GM12865 (cell line): Measurements from ENCODE around the gene TCEAL9.

Experiments
- DNase-seq: peaks from one replicate; pipeline ENCODE4 v3.0.0; 2010; ENCODE audit warnings: low read depth
- H3K4me3 ChIP-seq: 2 replicates; pipeline ENCODE4 v1.5.1; 2011; ENCODE audit warnings: mild to moderate bottlenecking, low read depth, low read length, control low read depth
- CTCF ChIP-seq: IDR thresholded peaks from 2 replicates; pipeline ENCODE4 v1.5.1; 2011; ENCODE audit warnings: low read length, control low read depth, low read depth, inconsistent platforms; ENCODE audit not compliant: insufficient read depth; ENCODE audit errors: missing control alignments

Gene TCEAL9

GRCh38 chrX:103360092-103360491, 3.8 kb downstream of the TCEAL9 start:
- no peak overlapping the region for H3K4me3 ChIP-seq
- no peak for TF ChIP-seq CTCF

GRCh38 chrX:103360916-103361315, 4.6 kb downstream of the TCEAL9 start:
- no peak for DNase-seq
- TF ChIP-seq CTCF, result no peak
- H3K4me3 ChIP-seq, result no peak overlapping the region

More at GRCh38 chrX:103360092-103360491, 3.8 kb downstream of the TCEAL9 start:
- DNase-seq, result no peak

- TF ChIP-seq CTCF, result no peak
- no peak for DNase-seq
- no peak overlapping the region for H3K4me3 ChIP-seq
Measured at GRCh38 chrX:103361798-103362197, 5.5 kb downstream of the TCEAL9 start.

- DNase-seq, result no peak
- no peak for TF ChIP-seq CTCF
- no peak overlapping the region for H3K4me3 ChIP-seq
Measured at GRCh38 chrX:103362474-103362873, 6.2 kb downstream of the TCEAL9 start.

GRCh38 chrX:103363046-103363445, 6.7 kb downstream of the TCEAL9 start:
- no peak overlapping the region for H3K4me3 ChIP-seq
- no peak for DNase-seq
- TF ChIP-seq CTCF, result no peak

GRCh38 chrX:103367502-103367901, 11.2 kb downstream of the TCEAL9 start:
- no peak overlapping the region for H3K4me3 ChIP-seq
- DNase-seq, result no peak
- no peak for TF ChIP-seq CTCF

- no peak for TF ChIP-seq CTCF
- H3K4me3 ChIP-seq, result no peak overlapping the region
- DNase-seq, result no peak
Measured at GRCh38 chrX:103369479-103369878, 13.2 kb downstream of the TCEAL9 start.
